Mesenchymal stem cell (in vitro differentiated cells and primary cell): Measurements from ENCODE around the gene SEZ6.
A peak's percentile ranks its signal among the peaks of the same experiment; 100 is the strongest.

Source experiments
- DNase-seq: peaks from one replicate; pipeline ENCODE4 v3.0.0-alpha.2; 2013
- H2AFZ ChIP-seq: one replicate; pipeline ENCODE4 v1.6.1; 2013; ENCODE audit warnings: low read depth, mild to moderate bottlenecking, control low read depth, inconsistent platforms, low read length, moderate library complexity
- H2AK5ac ChIP-seq: 2 replicates; pipeline ENCODE4 v1.6.1; 2013; ENCODE audit warnings: low read length, moderate library complexity, mild to moderate bottlenecking, inconsistent platforms; ENCODE audit not compliant: severe bottlenecking
- H2BK120ac ChIP-seq: one replicate; pipeline ENCODE4 v1.6.1; 2013; ENCODE audit warnings: low read depth, mild to moderate bottlenecking, inconsistent platforms, low read length, moderate library complexity
- H2BK12ac ChIP-seq, 2 experiments: one replicate each; pipeline ENCODE4 v1.6.1; 2013; ENCODE audit warnings: inconsistent platforms in 2 of 2, low read length in 2 of 2, mild to moderate bottlenecking in 2 of 2, moderate library complexity in 2 of 2, control low read depth in 1 of 2
- H2BK15ac ChIP-seq: one replicate; pipeline ENCODE4 v1.6.1; 2013; ENCODE audit warnings: mild to moderate bottlenecking, low read depth, inconsistent platforms; ENCODE audit not compliant: poor library complexity, severe bottlenecking
- H2BK5ac ChIP-seq: 2 replicates; pipeline ENCODE4 v1.6.1; 2013; ENCODE audit warnings: low read depth, mild to moderate bottlenecking, low read length, control low read depth, inconsistent platforms; ENCODE audit not compliant: poor library complexity, severe bottlenecking
- H3K14ac ChIP-seq, 2 experiments: one replicate each; pipeline ENCODE4 v1.6.1; 2013; ENCODE audit warnings: inconsistent platforms in 2 of 2, low read length in 2 of 2, control low read depth in 1 of 2, mild to moderate bottlenecking in 1 of 2, moderate library complexity in 1 of 2
- H3K18ac ChIP-seq, 2 experiments: one replicate each; pipeline ENCODE4 v1.6.1; 2013; ENCODE audit warnings: inconsistent platforms in 2 of 2, low read length in 2 of 2, control low read depth in 1 of 2, low read depth in 1 of 2, mild to moderate bottlenecking in 1 of 2
- H3K23ac ChIP-seq, 2 experiments: one replicate each; pipeline ENCODE4 v1.6.1; 2013; ENCODE audit warnings: inconsistent platforms in 2 of 2, low read length in 2 of 2, mild to moderate bottlenecking in 2 of 2, moderate library complexity in 2 of 2, control low read depth in 1 of 2
- H3K27ac ChIP-seq: 2 replicates; pipeline ENCODE4 v1.5.1; 2013; ENCODE audit warnings: mild to moderate bottlenecking, moderate library complexity, low read length, control low read depth, inconsistent platforms; ENCODE audit not compliant: poor library complexity, severe bottlenecking
- H3K27me3 ChIP-seq, 2 experiments: 2 replicates each; pipeline versions ENCODE4 v1.6.1 to v1.7.0; 2013; ENCODE audit warnings: low read length in 2 of 2, mild to moderate bottlenecking in 2 of 2, moderate library complexity in 2 of 2, control low read depth in 1 of 2, inconsistent platforms in 1 of 2; ENCODE audit not compliant: control insufficient read depth in 1 of 2, insufficient read depth in 1 of 2
- H3K36me3 ChIP-seq, 2 experiments: 2 replicates each; pipeline versions ENCODE4 v1.6.1 to v1.7.0; 2013; ENCODE audit warnings: low read length in 2 of 2, control low read depth in 1 of 2, inconsistent platforms in 1 of 2, low read depth in 1 of 2, mild to moderate bottlenecking in 1 of 2; ENCODE audit not compliant: insufficient read depth in 2 of 2, control insufficient read depth in 1 of 2
- H3K4ac ChIP-seq, 2 experiments: one replicate each; pipeline ENCODE4 v1.6.1; 2013; ENCODE audit warnings: inconsistent platforms in 2 of 2, low read length in 2 of 2, mild to moderate bottlenecking in 2 of 2, moderate library complexity in 2 of 2, control low read depth in 1 of 2, low read depth in 1 of 2
- H3K4me1 ChIP-seq: 2 replicates; pipeline ENCODE4 v1.6.1; 2013; ENCODE audit warnings: low read depth, low read length, control low read depth; ENCODE audit not compliant: control insufficient read depth, insufficient read depth
- H3K4me2 ChIP-seq: 2 replicates; pipeline ENCODE4 v1.6.1; 2013; ENCODE audit warnings: low read length, mild to moderate bottlenecking, inconsistent platforms; ENCODE audit not compliant: poor library complexity, severe bottlenecking
- H3K4me3 ChIP-seq, 2 experiments: 2 replicates each; pipeline versions ENCODE4 v1.5.1 to v1.7.0; 2013; ENCODE audit warnings: low read length in 2 of 2, mild to moderate bottlenecking in 2 of 2, control low read depth in 1 of 2, low read depth in 1 of 2; ENCODE audit not compliant: insufficient read depth in 1 of 2
- H3K79me1 ChIP-seq: replicated peaks from 2 replicates; pipeline ENCODE4 v1.6.1; 2013; ENCODE audit warnings: mild to moderate bottlenecking, control low read depth, low read length, inconsistent platforms; ENCODE audit not compliant: poor library complexity, severe bottlenecking
- H3K9ac ChIP-seq: 2 replicates; pipeline ENCODE4 v1.7.0; 2013; ENCODE audit warnings: mild to moderate bottlenecking, low read length, moderate library complexity
- H3K9me3 ChIP-seq: 2 replicates; pipeline ENCODE4 v1.7.0; 2013; ENCODE audit warnings: mild to moderate bottlenecking, low read length; ENCODE audit not compliant: control insufficient read depth
- H4K8ac ChIP-seq: one replicate; pipeline ENCODE4 v1.6.1; 2013; ENCODE audit warnings: inconsistent platforms, mild to moderate bottlenecking, low read length, moderate library complexity
- H4K91ac ChIP-seq: one replicate; pipeline ENCODE4 v1.6.1; 2013; ENCODE audit warnings: mild to moderate bottlenecking, low read length, inconsistent platforms
- WGBS: methylation state at CpG from one replicate; pipeline ENCODE4 v1.1.7; 2013; ENCODE audit warnings: mixed read lengths; 5-methylcytosine and 5-hydroxymethylcytosine counted together

Gene SEZ6

DNA sequence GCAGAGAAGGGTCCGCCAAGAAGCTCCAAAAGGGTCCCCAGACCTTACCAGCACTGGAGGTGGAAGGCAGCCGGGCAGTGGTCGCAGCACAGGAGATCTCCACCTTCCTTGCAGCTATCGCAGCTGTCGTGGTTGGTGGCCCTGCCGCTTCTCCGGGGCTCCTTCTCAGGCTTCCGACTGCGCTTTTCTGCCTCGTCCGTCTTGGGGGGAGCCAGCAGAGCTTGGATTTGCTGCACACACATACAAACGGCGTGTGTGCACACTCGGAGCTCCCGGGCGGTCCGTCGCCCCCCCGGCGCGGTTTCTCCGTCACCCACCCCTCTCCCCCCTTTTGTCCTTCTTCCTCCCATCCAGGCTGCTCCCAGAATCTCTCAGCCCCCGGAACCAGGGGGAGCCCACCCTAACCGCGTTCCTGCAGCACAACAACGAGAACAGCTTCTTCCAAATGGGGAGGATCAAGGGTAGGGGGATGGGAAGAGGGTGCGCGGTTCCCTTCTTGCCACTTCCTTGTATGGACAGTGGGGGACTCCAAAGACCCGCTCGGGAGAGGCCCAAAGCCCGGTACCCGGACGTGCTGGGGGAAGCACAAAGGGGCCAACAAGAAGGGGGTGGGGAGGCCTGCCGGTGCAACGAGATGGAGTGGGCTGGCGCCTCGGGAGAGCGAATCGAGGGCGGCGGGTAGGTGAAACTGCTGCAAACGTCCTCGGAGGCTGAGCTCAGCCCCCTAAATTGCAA lies 55.6 kb downstream of the SEZ6 start:
- no peaks in the 10 kb centered on the region for H3K36me3 ChIP-seq
- peak overlapping the region; percentile 93 for H3K27ac ChIP-seq
- peak overlapping the region; percentile 81 to 95 for H3K18ac ChIP-seq
- WGBS = under 1% methylated on average over 40 of the region's 43 CpGs
- H3K4me1 ChIP-seq = peaks cover 12% of the 10 kb centered on the region
- H3K9ac ChIP-seq = peak overlapping the region; percentile 96
- no peak overlapping the region for H2AFZ ChIP-seq
- peak overlapping the region; percentile 83 for H2BK15ac ChIP-seq
- peaks cover 2% of the 10 kb centered on the region for H3K79me1 ChIP-seq
- peak overlapping the region in 1 of 2 experiments; percentile 54 for H3K23ac ChIP-seq
- peak overlapping the region; percentile 11 for H2BK5ac ChIP-seq
- no peaks in the 10 kb centered on the region for H3K9me3 ChIP-seq
- peak overlapping the region; percentile 89 for H2BK120ac ChIP-seq
- no peaks in the 10 kb centered on the region for H3K27me3 ChIP-seq
- peak overlapping the region; percentile 94 to 96 for H3K4me3 ChIP-seq
- DNase-seq = peak; percentile 71
- peak overlapping the region; percentile 77 for H3K4me2 ChIP-seq
- peak overlapping the region; percentile 25 for H2AK5ac ChIP-seq
- peak overlapping the region; percentile 57 to 80 for H3K4ac ChIP-seq
- peak overlapping the region; percentile 47 for H4K8ac ChIP-seq
- H3K14ac ChIP-seq = peak overlapping the region in 1 of 2 experiments; percentile 82
- peak overlapping the region; percentile 70 for H4K91ac ChIP-seq
- peak overlapping the region in 1 of 2 experiments; percentile 27 for H2BK12ac ChIP-seq

DNA sequence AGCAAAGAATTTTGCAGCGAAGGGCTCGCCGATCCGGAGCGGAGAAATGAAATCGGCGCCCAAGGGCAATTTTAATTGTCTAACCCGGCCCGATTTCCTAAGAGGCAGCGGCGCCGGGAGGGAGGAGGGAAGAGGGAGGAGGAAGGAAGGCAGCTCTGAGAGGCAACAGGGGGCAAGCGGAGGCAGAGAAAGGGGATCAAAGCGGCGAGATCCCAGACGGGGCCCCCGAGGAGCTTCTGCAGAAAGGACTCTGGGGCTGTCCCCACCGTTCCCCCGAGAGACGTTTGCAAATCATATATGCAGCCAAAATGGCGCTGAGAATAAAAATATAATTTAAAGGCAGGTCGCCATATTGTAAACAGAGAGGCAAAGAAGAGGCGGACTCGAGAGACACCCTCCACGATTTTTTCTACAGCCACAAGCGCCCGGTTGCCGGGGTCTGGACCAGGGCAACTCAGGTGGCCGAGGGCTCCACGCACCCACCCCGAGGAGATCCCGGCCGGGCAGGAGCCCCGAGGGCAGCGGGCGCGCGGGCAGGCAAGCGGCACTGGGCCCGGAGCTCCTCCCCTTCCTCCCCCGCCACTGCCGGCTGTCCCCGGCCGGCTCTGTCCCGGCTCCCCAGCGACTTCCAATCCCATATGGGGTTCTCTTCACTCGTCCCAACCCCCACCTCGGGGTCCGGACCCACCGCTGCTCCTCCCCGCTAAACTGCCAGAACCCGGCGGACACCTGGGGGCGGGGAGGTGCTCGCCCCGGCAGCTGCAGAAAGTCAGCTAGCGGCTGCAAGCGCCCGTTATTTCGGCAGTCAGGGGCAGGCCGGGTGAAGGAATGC lies 56.4 kb downstream of the SEZ6 start:
- Histone ChIP-seq H3K36me3 (no peaks in the 10 kb centered on the region), H4K8ac (peak overlapping the region; percentile 62), H3K27ac (peak overlapping the region; percentile 96), H4K91ac (peak overlapping the region; percentile 57), H3K9ac (peak overlapping the region; percentile 96), H2BK120ac (peak overlapping the region; percentile 83), H2BK12ac (no peak overlapping the region), H3K23ac (peak overlapping the region in 1 of 2 experiments; percentile 56), H2BK15ac (peak overlapping the region; percentile 71), H3K27me3 (no peaks in the 10 kb centered on the region), H3K4me3 (peak overlapping the region; percentile 94 to 96), H3K14ac (no peak overlapping the region), H3K79me1 (peaks cover 2% of the 10 kb centered on the region), H2AFZ (peak overlapping the region; percentile 24), H3K4me2 (peak overlapping the region; percentile 77), H3K4ac (peak overlapping the region; percentile 57 to 80), H3K9me3 (no peaks in the 10 kb centered on the region), H2AK5ac (no peak overlapping the region), H3K18ac (peak overlapping the region; percentile 81 to 95), H3K4me1 (peaks cover 14% of the 10 kb centered on the region), H2BK5ac (peak overlapping the region; percentile 48)
- WGBS = 0% methylated on average over 52 of the region's 61 CpGs
- DNase-seq = peak; percentile 77

DNA sequence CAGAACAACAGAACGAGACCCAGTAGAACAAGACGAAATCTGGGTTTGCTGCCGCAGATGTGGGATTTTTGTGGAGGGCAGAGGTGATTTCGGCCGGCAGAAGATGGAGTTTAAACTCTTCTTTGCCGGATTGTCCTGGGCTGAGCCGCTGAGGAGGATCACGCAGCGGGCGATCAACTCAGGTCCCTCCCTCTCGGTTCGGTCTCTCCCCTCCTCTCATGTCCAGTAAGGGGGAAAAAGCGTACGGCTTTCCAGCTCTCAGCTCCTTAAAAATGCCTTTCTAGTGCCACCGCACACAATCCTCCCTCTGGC lies 57.0 kb downstream of the SEZ6 start:
- Histone ChIP-seq H3K18ac (peak overlapping the region in 1 of 2 experiments; percentile 73), H3K36me3 (no peaks in the 10 kb centered on the region), H2BK5ac (peak overlapping the region; percentile 48), H2AK5ac (no peak overlapping the region), H3K23ac (peak overlapping the region in 1 of 2 experiments; percentile 10), H2AFZ (no peak overlapping the region), H3K14ac (no peak overlapping the region), H4K8ac (no peak overlapping the region), H3K27ac (peak overlapping the region; percentile 96), H4K91ac (no peak overlapping the region), H3K4me2 (peak overlapping the region; percentile 77), H3K9ac (peak overlapping the region; percentile 96), H3K4me3 (peak overlapping the region; percentile 94 to 96), H2BK12ac (no peak overlapping the region), H2BK120ac (peak overlapping the region; percentile 64), H3K4ac (peak overlapping the region; percentile 57 to 80), H3K9me3 (no peaks in the 10 kb centered on the region), H3K4me1 (peaks cover 14% of the 10 kb centered on the region), H3K79me1 (peaks cover 2% of the 10 kb centered on the region), H3K27me3 (no peaks in the 10 kb centered on the region), H2BK15ac (peak overlapping the region; percentile 71)
- DNase-seq = no peak
- under 1% methylated on average over 14 of the region's 15 CpGs for WGBS

DNA sequence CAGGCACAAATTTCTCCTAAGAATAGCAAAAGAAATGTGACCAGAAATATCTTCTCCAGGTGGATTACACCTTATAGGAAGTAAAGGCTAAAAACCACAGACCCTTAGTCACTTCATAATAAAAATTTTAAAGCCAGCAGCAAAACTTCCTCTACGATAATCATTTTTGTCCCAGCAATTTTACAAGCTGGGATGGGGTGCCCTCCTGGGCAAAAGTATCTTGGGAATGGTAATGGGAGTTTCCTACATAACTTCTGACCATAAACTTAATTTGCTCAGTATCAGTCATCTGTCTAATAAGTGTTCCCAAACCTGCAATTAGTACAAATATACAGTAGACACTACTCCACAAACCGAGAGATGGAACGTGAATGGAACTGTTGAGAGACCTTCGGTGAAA lies 57.5 kb downstream of the SEZ6 start:
- no peak overlapping the region for H3K18ac ChIP-seq
- no peak overlapping the region for H2BK5ac ChIP-seq
- H3K79me1 ChIP-seq = peaks cover 2% of the 10 kb centered on the region
- H2BK120ac ChIP-seq = no peak overlapping the region
- H2BK15ac ChIP-seq = no peak overlapping the region
- WGBS = 31% methylated on average over 3 of the region's 4 CpGs
- no peak overlapping the region for H4K8ac ChIP-seq
- H2AK5ac ChIP-seq = no peak overlapping the region
- peak overlapping the region; percentile 96 for H3K9ac ChIP-seq
- H3K36me3 ChIP-seq = peaks cover 1 to 3% of the 10 kb centered on the region in 2 experiments
- no peaks in the 10 kb centered on the region for H3K9me3 ChIP-seq
- H3K27me3 ChIP-seq = no peaks in the 10 kb centered on the region
- H3K27ac ChIP-seq = peak overlapping the region; percentile 96
- H3K4me3 ChIP-seq = peak overlapping the region in 1 of 2 experiments; percentile 96
- peaks cover 12% of the 10 kb centered on the region for H3K4me1 ChIP-seq
- no peak overlapping the region for H2AFZ ChIP-seq
- no peak overlapping the region for H3K4ac ChIP-seq
- no peak overlapping the region for H2BK12ac ChIP-seq
- peak overlapping the region; percentile 77 for H3K4me2 ChIP-seq
- no peak for DNase-seq
- no peak overlapping the region for H3K23ac ChIP-seq
- H4K91ac ChIP-seq = no peak overlapping the region
- no peak overlapping the region for H3K14ac ChIP-seq
